CD4-positive, alpha-beta T cell (primary cell): ENCODE results near the gene DAPK1. TPM values are rescaled to one million over a fixed set of nuclear protein-coding genes. Genes with fewer than 3 reads are reported as not detected.

Experiments
- ATAC-seq: fragments of 200-7000 bp; cut with Tn5 transposase; one replicate; pipeline ENCODE4 v1.10.0; 2022; ENCODE audit warnings: mild to moderate bottlenecking; ENCODE audit not compliant: poor library complexity
- CTCF ChIA-PET: fragments of 350-600 bp; sonication (Branson Sonifier 250); formaldehyde crosslinking; loops from one replicate; lab custom pipeline; 2021; ENCODE audit warnings: antibody characterized with exemption, inconsistent platforms; lab: Charles Lee
- POLR2A ChIA-PET: fragments of 350-600 bp; sonication (Branson Sonifier 250); formaldehyde crosslinking; loops from one replicate; lab custom pipeline; 2021; ENCODE audit warnings: antibody characterized with exemption, inconsistent platforms; lab: Charles Lee
- DNase-seq, 14 experiments: peaks; one replicate each; pipeline ENCODE4 v3.0.0-alpha.2; 2013 to 2020; ENCODE audit warnings: mixed read lengths in 2 of 14
- H3K27ac ChIP-seq, 2 donors: one replicate each; pipeline versions ENCODE4 v1.5.1 to v1.7.0; 2013; ENCODE audit warnings: low read length in 2 of 2, low read depth in 1 of 2, mild to moderate bottlenecking in 1 of 2
- H3K27me3 ChIP-seq, 2 experiments: 1 replicate in 1 of 2; 2 replicates in 1 of 2; pipeline versions ENCODE4 v1.6.1 to v1.7.0; 2013; ENCODE audit warnings: low read length in 2 of 2, control low read depth in 1 of 2, mild to moderate bottlenecking in 1 of 2, moderate library complexity in 1 of 2; ENCODE audit not compliant: insufficient read depth in 2 of 2, control insufficient read depth in 1 of 2
- H3K36me3 ChIP-seq: one replicate; pipeline ENCODE4 v1.6.1; 2013; ENCODE audit warnings: low read length, control low read depth; ENCODE audit not compliant: insufficient read depth
- H3K4me1 ChIP-seq: one replicate; pipeline ENCODE4 v1.6.1; 2013; ENCODE audit warnings: low read length, control low read depth; ENCODE audit not compliant: insufficient read depth
- H3K4me3 ChIP-seq: one replicate; pipeline ENCODE4 v1.5.1; 2013; ENCODE audit warnings: mild to moderate bottlenecking, low read length, moderate library complexity
- H3K9me3 ChIP-seq, 2 experiments: 1 replicate in 1 of 2; 2 replicates in 1 of 2; pipeline versions ENCODE4 v1.6.1 to v1.7.0; 2013; ENCODE audit warnings: low read length in 2 of 2, mild to moderate bottlenecking in 2 of 2, control low read depth in 1 of 2, moderate library complexity in 1 of 2; ENCODE audit not compliant: control insufficient read depth in 1 of 2, insufficient read depth in 1 of 2
- H3K27ac Mint-ChIP-seq: one replicate; pipeline ENCODE4 v1.8.0; 2020; ENCODE audit warnings: mixed read lengths
- H3K27me3 Mint-ChIP-seq: one replicate; pipeline ENCODE4 v1.8.0; 2021; ENCODE audit warnings: mixed read lengths
- H3K36me3 Mint-ChIP-seq: one replicate; pipeline ENCODE4 v1.8.0; 2021; ENCODE audit warnings: low read depth, mixed read lengths
- H3K4me1 Mint-ChIP-seq: one replicate; pipeline ENCODE4 v1.8.0; 2021; ENCODE audit warnings: low read depth, mixed read lengths
- H3K4me3 Mint-ChIP-seq: one replicate; pipeline ENCODE4 v1.8.0; 2020; ENCODE audit warnings: mild to moderate bottlenecking, mixed read lengths
- H3K9me3 Mint-ChIP-seq: one replicate; pipeline ENCODE4 v1.8.0; 2020; ENCODE audit warnings: mixed read lengths
- intact Hi-C, 2 experiments: fragments of 100-400 bp; cut with DNase I in 1 of 2; cut with micrococcal nuclease in 1 of 2; formaldehyde crosslinking; loops; one replicate each; pipeline versions ENCODE4 v1.15.1 to v1.9.0; 2023 to 2025; cut with DNase I, micrococcal nuclease
- total RNA-seq, 174 experiments: library from RNA in 2 of 174; stranded (reverse) in 2 of 174; gene quantifications; one replicate each; pipeline ENCODE4 v1.2.3 and lab custom pipeline; 2021 to 2026
- TF ChIP-seq, protein P1 (sequence below): fragments of 200-600 bp; IDR thresholded peaks from one replicate; pipeline ENCODE4 v1.8.0; 2022; ENCODE audit warnings: antibody characterized with exemption, mild to moderate bottlenecking

Gene DAPK1
- total RNA-seq, 2 experiments from 2014 or later, result 2.7 TPM

DNA sequence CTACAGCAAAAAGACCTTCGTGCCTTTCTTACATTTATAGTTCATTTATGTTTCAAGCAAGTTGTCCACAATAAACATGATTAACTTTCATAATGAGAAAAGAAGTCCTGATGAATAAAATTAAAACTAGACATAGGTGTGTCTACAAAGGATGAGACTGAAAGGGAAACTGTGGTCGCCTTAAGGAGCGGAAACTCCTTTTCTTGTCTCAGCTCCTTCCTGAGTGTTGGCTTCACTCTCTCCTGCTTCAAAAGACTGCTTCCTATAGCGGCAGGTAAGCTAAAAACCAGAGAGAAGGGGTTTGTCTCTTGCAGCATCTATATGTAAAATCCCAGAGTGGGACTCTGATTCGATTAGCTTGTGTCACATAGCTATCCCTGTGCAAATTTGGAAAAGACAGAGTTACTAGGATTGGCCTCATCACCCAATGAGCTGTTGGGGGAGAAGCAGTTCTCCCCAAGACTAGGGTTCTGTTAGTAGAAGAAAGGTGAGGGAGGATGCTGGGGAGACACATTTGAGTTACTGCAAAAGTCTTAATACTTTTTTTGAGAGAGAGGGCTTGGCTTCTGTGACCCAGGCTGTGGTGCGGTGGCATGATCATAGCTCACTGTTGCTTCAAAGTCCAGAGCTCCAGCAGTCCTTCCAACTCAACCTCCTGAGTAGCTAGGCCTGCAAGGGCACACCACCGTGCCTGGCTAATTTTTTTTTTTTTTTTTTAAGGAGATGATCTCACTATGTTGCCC, 211.5 kb downstream of the DAPK1 start:
- H3K4me3 ChIP-seq, result peak overlapping the region; percentile 3
- ChIA-PET CTCF (no interaction called here), POLR2A (interaction anchor here (1.7 kb wide), 1 partner anchor 17 kb away, joined by 15 read pairs; the partner anchor contains the start of gene CTSL)
- DNase-seq (peak in 4 of 14 experiments; percentile 44 to 54 (median 45)), ATAC-seq (peak; percentile 84)
- Mint-ChIP-seq H3K27me3 (no peaks in the 10 kb centered on the region), H3K27ac (peak overlapping the region; percentile 89), H3K9me3 (no peaks in the 10 kb centered on the region), H3K36me3 (no peaks in the 10 kb centered on the region), H3K4me1 (peaks cover 60% of the 10 kb centered on the region), H3K4me3 (peak overlapping the region; percentile 76)
- H3K27ac ChIP-seq, result peak overlapping the region; percentile 14 to 53
- intact Hi-C loops, result no loop called here
- peaks cover 41% of the 10 kb centered on the region for H3K4me1 ChIP-seq
- no peaks in the 10 kb centered on the region for H3K36me3 ChIP-seq
- TF ChIP-seq, protein P1, sequence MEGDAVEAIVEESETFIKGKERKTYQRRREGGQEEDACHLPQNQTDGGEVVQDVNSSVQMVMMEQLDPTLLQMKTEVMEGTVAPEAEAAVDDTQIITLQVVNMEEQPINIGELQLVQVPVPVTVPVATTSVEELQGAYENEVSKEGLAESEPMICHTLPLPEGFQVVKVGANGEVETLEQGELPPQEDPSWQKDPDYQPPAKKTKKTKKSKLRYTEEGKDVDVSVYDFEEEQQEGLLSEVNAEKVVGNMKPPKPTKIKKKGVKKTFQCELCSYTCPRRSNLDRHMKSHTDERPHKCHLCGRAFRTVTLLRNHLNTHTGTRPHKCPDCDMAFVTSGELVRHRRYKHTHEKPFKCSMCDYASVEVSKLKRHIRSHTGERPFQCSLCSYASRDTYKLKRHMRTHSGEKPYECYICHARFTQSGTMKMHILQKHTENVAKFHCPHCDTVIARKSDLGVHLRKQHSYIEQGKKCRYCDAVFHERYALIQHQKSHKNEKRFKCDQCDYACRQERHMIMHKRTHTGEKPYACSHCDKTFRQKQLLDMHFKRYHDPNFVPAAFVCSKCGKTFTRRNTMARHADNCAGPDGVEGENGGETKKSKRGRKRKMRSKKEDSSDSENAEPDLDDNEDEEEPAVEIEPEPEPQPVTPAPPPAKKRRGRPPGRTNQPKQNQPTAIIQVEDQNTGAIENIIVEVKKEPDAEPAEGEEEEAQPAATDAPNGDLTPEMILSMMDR, result no peak
- no peaks in the 10 kb centered on the region for H3K27me3 ChIP-seq
- peaks cover 0 to 14% of the 10 kb centered on the region in 2 experiments for H3K9me3 ChIP-seq

DNA sequence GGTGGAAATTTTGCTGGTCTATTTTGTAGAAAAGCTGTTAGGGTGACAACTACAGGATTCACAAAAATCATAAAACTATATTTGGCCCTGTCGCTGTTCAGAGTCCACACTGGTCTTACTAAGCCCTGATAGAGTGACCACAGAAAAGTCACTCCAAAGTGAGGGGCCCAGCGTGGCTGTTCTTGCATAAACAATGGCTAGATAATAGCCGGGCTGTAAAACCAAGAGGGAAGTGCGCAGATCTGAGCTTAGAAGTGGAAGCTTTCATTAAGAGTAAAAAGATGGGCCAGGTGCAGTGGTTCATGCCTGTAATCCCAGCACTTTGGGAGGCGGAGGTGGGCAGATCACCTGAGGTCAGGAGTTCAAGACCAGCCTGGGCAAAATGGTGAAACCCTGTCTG, 212.8 kb downstream of the DAPK1 start:
- no peaks in the 10 kb centered on the region for H3K27me3 Mint-ChIP-seq
- ATAC-seq (no peak), DNase-seq (no peak)
- no peaks in the 10 kb centered on the region for H3K36me3 Mint-ChIP-seq
- Histone ChIP-seq H3K36me3 (no peaks in the 10 kb centered on the region), H3K27me3 (no peaks in the 10 kb centered on the region), H3K4me1 (peaks cover 41% of the 10 kb centered on the region), H3K27ac (no peak overlapping the region), H3K4me3 (no peak overlapping the region), H3K9me3 (peaks cover 0 to 14% of the 10 kb centered on the region in 2 experiments)
- CTCF ChIA-PET, result interaction anchor here (0.5 kb wide), 1 partner anchor 1338 kb away, joined by 3 read pairs; no protein-coding TSS in a partner anchor
- H3K9me3 Mint-ChIP-seq, result no peaks in the 10 kb centered on the region
- POLR2A ChIA-PET, result no interaction called here
- H3K27ac Mint-ChIP-seq, result peak overlapping the region; percentile 89
- TF ChIP-seq, protein P1, result no peak
- intact Hi-C loops, result no loop called here
- peaks cover 60% of the 10 kb centered on the region for H3K4me1 Mint-ChIP-seq
- H3K4me3 Mint-ChIP-seq, result no peak overlapping the region

DNA sequence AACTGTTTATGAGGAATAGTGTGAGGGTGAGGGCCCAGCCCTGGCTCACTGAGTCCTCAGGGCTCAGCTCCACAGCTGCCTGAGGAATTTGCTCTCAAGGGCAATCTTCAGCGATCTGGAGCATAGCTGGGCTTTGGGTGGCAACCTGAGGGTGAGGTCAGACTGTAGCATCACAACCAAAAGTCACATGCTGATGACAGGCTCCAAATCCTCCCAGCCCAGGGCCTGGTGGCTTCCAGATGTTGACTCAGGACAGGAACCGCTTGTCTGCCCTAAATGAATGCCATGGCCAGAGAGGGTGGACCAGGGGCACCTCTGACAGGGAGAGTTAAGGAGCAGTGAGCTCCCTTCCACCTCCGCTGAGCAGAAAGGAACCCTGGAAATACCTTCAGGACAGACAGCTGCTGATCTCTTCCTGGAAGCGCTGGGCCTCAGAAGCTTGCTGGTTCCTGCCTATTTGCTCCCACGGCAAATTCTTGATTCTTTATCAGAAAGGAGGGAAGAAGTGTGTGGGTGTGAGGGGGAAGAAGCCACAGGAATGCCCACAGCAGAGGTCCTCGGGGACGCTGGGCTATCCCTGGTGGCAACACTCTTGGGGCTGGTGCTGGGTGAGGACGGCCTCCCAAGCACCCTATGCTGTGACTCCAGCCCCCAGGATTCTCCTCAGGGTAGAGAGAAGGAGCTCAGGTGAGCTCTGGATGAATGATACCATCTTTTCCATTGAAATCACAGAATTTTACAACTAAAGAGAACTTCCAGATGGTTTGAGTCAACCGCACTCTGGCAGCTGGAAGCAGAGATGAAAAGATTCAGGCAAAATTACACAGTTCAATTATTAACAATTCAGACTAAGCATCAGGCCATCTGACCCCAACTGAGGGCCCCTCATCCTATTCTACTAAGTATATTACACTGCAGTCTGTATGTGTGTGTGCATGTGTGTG, 214.5 kb downstream of the DAPK1 start:
- peak in 2 of 14 experiments; percentile 49 to 69 for DNase-seq
- Histone ChIP-seq H3K27me3 (no peaks in the 10 kb centered on the region), H3K36me3 (no peaks in the 10 kb centered on the region), H3K27ac (no peak overlapping the region), H3K4me3 (no peak overlapping the region), H3K9me3 (peaks cover 0 to 2% of the 10 kb centered on the region in 2 experiments), H3K4me1 (peaks cover 40% of the 10 kb centered on the region)
- H3K36me3 Mint-ChIP-seq, result no peaks in the 10 kb centered on the region
- no peak overlapping the region for H3K4me3 Mint-ChIP-seq
- POLR2A ChIA-PET, result no interaction called here
- CTCF ChIA-PET, result no interaction called here
- intact Hi-C loops, result no loop called here
- H3K27ac Mint-ChIP-seq, result peak overlapping the region; percentile 61
- TF ChIP-seq, protein P1, result no peak
- H3K9me3 Mint-ChIP-seq, result no peaks in the 10 kb centered on the region
- no peak for ATAC-seq
- H3K4me1 Mint-ChIP-seq, result peaks cover 60% of the 10 kb centered on the region
- H3K27me3 Mint-ChIP-seq, result no peaks in the 10 kb centered on the region
